ENCODE measurements around the gene POMP.
A peak's percentile ranks its signal among the peaks of the same experiment; 100 is the strongest.
"Not testable (repeated sequence)": the region's sequence is repeated elsewhere in the genome, so short reads cannot be mapped to it uniquely, and the experiment has no call there.

The POMP gene

GRCh38 chr13:28683169-28683568 lies 24.2 kb downstream of the POMP start:
- DNase-seq (ENCODE audit: low read depth), result not testable (repeated sequence)
- TF ChIP-seq CTCF (IDR thresholded peaks at IDR 0.05; ENCODE audit: control insufficient read depth, insufficient read depth, low read depth, low read length, missing control alignments), result peak; percentile 9

GRCh38 chr13:28684257-28684656 lies 25.3 kb downstream of the POMP start:
- TF ChIP-seq CTCF (IDR thresholded peaks at IDR 0.05; ENCODE audit: control insufficient read depth, insufficient read depth, low read depth, low read length, missing control alignments), result no peak
- H3K4me3 ChIP-seq (ENCODE audit: control insufficient read depth, low read depth, low read length), result no peak overlapping the region
- no peak for DNase-seq (ENCODE audit: low read depth)

More at GRCh38 chr13:28683169-28683568, 24.2 kb downstream of the POMP start:
- H3K4me3 ChIP-seq (ENCODE audit: control insufficient read depth, low read depth, low read length), result not testable (repeated sequence)

- DNase-seq (ENCODE audit: low read depth), result no peak
- H3K4me3 ChIP-seq (ENCODE audit: control insufficient read depth, low read depth, low read length), result no peak overlapping the region
- no peak for TF ChIP-seq CTCF (IDR thresholded peaks at IDR 0.05; ENCODE audit: control insufficient read depth, insufficient read depth, low read depth, low read length, missing control alignments)
Measured at GRCh38 chr13:28685114-28685513, 26.2 kb downstream of the POMP start.

GRCh38 chr13:28685892-28686291 lies 27.0 kb downstream of the POMP start:
- no peak for DNase-seq (ENCODE audit: low read depth)
- H3K4me3 ChIP-seq (ENCODE audit: control insufficient read depth, low read depth, low read length), result no peak overlapping the region
- TF ChIP-seq CTCF (IDR thresholded peaks at IDR 0.05; ENCODE audit: control insufficient read depth, insufficient read depth, low read depth, low read length, missing control alignments), result no peak

GRCh38 chr13:28693605-28694491 lies 34.9 kb downstream of the POMP start:
- H3K4me3 ChIP-seq (ENCODE audit: control insufficient read depth, low read depth, low read length); DNase-seq (ENCODE audit: low read depth): not testable (repeated sequence)

GRCh38 chr13:28697441-28697840 lies 38.5 kb downstream of the POMP start:
- no peak for TF ChIP-seq CTCF (IDR thresholded peaks at IDR 0.05; ENCODE audit: control insufficient read depth, insufficient read depth, low read depth, low read length, missing control alignments)
- H3K4me3 ChIP-seq (ENCODE audit: control insufficient read depth, low read depth, low read length), result no peak overlapping the region
- DNase-seq (ENCODE audit: low read depth), result no peak

- H3K4me3 ChIP-seq (ENCODE audit: control insufficient read depth, low read depth, low read length), result no peak overlapping the region
- no peak for DNase-seq (ENCODE audit: low read depth)
- TF ChIP-seq CTCF (IDR thresholded peaks at IDR 0.05; ENCODE audit: control insufficient read depth, insufficient read depth, low read depth, low read length, missing control alignments), result no peak
Measured at GRCh38 chr13:28699246-28699645, 40.3 kb downstream of the POMP start.

Data from AG09309 (cell line).